AG04449 (cell line): ENCODE results near the gene JAK2.
"Not testable (repeated sequence)": the region's sequence is repeated elsewhere in the genome, so short reads cannot be mapped to it uniquely, and the experiment has no call there.

ENCODE experiments used
- CTCF ChIA-PET: fragments of 350-600 bp; formaldehyde crosslinking; extraction: SDS; loops from one replicate; lab custom pipeline; 2021; ENCODE audit warnings: antibody characterized with exemption; lab: Yijun Ruan, JAX
- POLR2A ChIA-PET: fragments of 400-600, 350-600 bp; formaldehyde crosslinking; extraction: SDS; loops from one replicate; lab custom pipeline; 2020; ENCODE audit warnings: antibody characterized with exemption, inconsistent platforms; lab: Yijun Ruan, JAX
- DNase-seq: peaks from one replicate; pipeline ENCODE4 v3.0.0-alpha.2; 2010; ENCODE audit warnings: low read depth, low spot score
- H3K4me3 ChIP-seq: 2 replicates; pipeline ENCODE4 v1.5.1; 2011; ENCODE audit warnings: low read depth, mild to moderate bottlenecking, control low read depth, low read length
- TF ChIP-seq, protein P1 (sequence below): IDR thresholded peaks from one replicate; pipeline ENCODE4 v1.5.1; 2011; ENCODE audit warnings: mild to moderate bottlenecking, moderate library complexity, low read length, control low read depth, inconsistent platforms; ENCODE audit not compliant: insufficient read depth; ENCODE audit errors: missing control alignments

JAK2 gene

DNA sequence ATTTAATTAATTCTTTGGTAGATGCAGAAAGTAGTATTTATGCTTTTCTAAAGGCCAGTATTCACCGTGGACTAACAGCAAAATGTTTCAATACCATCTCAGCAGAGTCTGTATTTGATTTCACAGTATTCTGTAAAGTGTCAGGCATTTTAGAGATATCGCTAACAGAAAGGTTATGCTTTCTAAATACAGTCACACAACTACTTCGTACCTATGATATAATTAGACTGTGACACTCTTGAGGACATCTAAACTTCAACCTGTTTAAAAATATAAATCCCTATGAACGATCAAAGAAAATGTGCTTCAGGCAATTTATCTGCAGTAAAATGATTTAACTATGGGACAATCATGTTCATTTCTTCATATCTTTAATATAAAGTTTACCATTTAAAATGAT lies 41.7 kb upstream of the JAK2 start:
- ChIA-PET POLR2A (no interaction called here), CTCF (interaction anchor here (1.2 kb wide), 1 partner anchor 45 kb away, joined by 3 read pairs; no protein-coding TSS in a partner anchor)

DNA sequence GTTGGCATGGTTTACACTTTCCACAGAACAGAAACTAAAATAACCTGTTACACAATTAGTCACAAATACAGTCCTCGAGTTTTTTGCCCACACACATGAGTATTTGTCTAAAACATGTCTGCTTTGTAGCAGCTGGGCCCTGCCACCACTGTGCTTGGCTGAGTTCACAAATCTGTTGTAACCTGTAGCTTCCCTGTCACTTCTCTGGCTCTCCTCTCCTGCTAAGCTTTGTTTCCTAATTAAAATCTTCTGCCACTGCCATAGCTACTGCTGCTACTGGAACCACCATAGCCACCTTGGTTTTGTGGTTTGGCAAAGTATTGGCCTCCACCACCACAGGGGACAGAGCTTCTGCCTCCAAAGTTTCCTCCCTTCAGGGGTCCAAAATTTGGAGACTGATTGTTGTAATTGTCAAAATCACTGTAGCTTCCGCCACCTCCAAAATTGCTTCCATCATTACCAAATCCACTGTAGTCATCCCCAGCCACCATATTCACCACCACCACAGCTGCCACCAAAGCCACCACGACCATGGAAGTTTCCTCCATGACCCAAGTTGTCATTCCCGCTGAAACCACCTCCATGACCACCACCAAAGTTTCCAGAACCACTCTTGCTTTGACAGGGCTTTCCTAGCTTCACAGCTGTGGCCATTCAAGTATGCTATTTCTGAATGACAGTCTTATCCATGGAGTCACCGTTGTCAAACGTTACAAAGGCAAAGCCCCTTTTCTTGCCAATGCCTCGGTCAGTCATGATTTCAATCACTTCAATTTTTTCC lies 40.5 kb upstream of the JAK2 start:
- POLR2A ChIA-PET, H3K4me3 ChIP-seq, DNase-seq: not testable (repeated sequence)
- CTCF ChIA-PET = interaction anchor here (1.2 kb wide), 1 partner anchor 10 kb away, joined by 3 read pairs; no protein-coding TSS in a partner anchor

More for the DNA sequence above, 41.7 kb upstream of the JAK2 start:
- TF ChIP-seq, protein P1, sequence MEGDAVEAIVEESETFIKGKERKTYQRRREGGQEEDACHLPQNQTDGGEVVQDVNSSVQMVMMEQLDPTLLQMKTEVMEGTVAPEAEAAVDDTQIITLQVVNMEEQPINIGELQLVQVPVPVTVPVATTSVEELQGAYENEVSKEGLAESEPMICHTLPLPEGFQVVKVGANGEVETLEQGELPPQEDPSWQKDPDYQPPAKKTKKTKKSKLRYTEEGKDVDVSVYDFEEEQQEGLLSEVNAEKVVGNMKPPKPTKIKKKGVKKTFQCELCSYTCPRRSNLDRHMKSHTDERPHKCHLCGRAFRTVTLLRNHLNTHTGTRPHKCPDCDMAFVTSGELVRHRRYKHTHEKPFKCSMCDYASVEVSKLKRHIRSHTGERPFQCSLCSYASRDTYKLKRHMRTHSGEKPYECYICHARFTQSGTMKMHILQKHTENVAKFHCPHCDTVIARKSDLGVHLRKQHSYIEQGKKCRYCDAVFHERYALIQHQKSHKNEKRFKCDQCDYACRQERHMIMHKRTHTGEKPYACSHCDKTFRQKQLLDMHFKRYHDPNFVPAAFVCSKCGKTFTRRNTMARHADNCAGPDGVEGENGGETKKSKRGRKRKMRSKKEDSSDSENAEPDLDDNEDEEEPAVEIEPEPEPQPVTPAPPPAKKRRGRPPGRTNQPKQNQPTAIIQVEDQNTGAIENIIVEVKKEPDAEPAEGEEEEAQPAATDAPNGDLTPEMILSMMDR = no peak
- H3K4me3 ChIP-seq = no peak overlapping the region
- no peak for DNase-seq

DNA sequence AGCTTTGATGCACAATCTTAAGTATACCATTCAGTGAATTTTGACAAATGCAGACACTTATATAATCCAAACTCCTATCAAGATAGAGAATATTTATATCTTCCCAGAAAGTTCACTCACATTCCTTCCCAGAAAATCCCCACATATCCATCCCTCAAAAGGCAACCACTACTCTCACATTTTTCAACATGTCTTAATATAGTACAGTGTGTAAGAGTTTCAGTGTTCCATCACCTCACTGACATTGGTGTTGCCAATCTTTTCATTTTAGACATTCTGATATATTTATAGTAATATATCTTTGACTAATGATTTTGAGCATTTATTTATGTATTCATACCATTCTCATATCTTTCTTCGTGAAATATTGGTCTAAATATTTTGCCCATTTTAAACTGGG lies 38.1 kb upstream of the JAK2 start:
- H3K4me3 ChIP-seq = no peak overlapping the region
- TF ChIP-seq, protein P1 = no peak
- no peak for DNase-seq
- POLR2A ChIA-PET = no interaction called here
- CTCF ChIA-PET = no interaction called here

DNA sequence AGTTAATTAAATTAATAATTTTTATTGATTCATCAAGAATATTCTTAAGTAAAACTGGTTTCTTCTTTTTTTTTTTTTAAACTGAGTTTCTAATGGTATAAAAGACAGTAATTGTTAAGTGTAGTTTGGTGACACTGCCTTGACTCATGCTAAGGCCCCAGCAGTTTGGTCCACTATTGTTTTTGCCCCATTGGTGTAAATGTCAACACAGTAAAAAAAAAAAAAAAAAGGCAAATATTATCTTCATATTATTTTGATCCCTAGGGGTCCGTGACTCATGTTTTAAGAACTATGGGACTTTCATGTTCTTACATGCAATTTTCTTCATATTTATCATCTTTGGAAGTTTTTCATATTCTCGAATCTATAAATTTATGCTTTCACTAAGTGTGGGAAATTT lies 29.2 kb upstream of the JAK2 start:
- DNase-seq = no peak
- ChIA-PET CTCF (no interaction called here), POLR2A (no interaction called here)
- TF ChIP-seq, protein P1 = no peak
- no peak overlapping the region for H3K4me3 ChIP-seq

DNA sequence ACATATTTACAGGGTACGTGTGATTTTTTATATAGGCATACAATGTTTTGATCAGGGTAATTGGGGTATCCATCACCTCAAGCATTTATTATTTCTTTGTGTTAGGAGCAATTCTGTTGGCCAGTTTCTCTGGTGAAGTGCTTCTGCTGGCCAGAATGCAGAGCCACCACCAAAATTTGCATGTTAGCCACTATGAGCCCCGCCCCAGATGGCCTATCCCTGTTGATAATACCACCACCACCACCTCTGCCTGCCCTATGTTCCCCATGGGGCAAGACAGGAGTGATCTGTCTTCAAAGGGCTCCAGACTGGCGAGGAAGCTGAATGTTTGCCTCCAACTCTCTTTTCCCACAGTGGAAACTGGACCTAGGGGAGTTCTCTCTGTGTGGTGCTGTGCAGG lies 26.0 kb upstream of the JAK2 start:
- DNase-seq = no peak
- ChIA-PET CTCF (interaction anchor here (0.8 to 0.9 kb wide), 2 partner anchors 34 to 197 kb away, joined by 4 read pairs; no protein-coding TSS in a partner anchor), POLR2A (no interaction called here)
- H3K4me3 ChIP-seq = no peak overlapping the region
- TF ChIP-seq, protein P1 = no peak

DNA sequence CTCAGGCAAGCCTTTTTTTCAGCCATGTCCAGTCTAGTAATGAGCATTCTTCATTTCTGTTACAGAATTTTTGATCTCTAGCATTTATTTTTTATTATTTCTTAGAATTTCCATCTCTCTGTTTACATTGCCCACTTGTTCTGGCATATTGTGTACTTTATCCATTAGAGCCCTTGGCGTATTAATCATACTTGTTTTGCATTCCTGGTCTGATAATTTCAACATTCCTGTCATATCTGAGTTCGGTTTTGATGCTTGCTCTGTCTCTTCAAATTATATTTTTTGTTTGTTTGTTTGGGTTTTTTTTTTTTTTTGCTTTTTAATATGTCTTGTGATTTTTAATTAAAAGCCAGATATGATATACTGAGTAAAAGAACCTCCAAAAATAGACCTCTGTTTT lies 23.0 kb upstream of the JAK2 start:
- TF ChIP-seq, protein P1 = no peak
- H3K4me3 ChIP-seq = no peak overlapping the region
- ChIA-PET POLR2A (no interaction called here), CTCF (no interaction called here)
- no peak for DNase-seq
